Esophagus muscularis mucosa (tissue), 4 donors: ENCODE measurements around the gene SDE2. TPM values are rescaled to one million over a fixed set of nuclear protein-coding genes. Genes with fewer than 3 reads are reported as not detected.
"Not testable (repeated sequence)": the region's sequence is repeated elsewhere in the genome, so short reads cannot be mapped to it uniquely, and the experiment has no call there.

Source experiments
- DNase-seq: peaks from one replicate; pipeline ENCODE4 v3.0.0-alpha.2; 2017; ENCODE audit errors: extremely low spot score
- H3K27ac ChIP-seq, 4 donors: fragments of 200-600 bp; sonication (generic); replicated peaks in 1 of 4; 1 replicate in 3 of 4; 2 replicates in 1 of 4; pipeline ENCODE4 v1.5.1; 2016 to 2019; ENCODE audit warnings: mild to moderate bottlenecking in 1 of 4
- H3K27me3 ChIP-seq, 4 donors: fragments of 200-600 bp; sonication (generic); one replicate each; pipeline versions ENCODE4 v1.5.1 to v1.6.0; 2016 to 2019
- H3K36me3 ChIP-seq, 4 donors: fragments of 200-600 bp; sonication (generic); one replicate each; pipeline ENCODE4 v1.5.1; 2016 to 2019
- H3K4me1 ChIP-seq, 4 donors: fragments of 200-600 bp; sonication (generic); one replicate each; pipeline ENCODE4 v1.5.1; 2016 to 2019
- H3K4me3 ChIP-seq, 4 donors: fragments of 200-600 bp; sonication (generic); 1 replicate in 2 of 4; 2 replicates in 2 of 4; pipeline ENCODE4 v1.5.1; 2016 to 2019; ENCODE audit warnings: mild to moderate bottlenecking in 4 of 4, moderate library complexity in 1 of 4
- H3K9me3 ChIP-seq, 4 donors: fragments of 200-600 bp; sonication (generic); 1 replicate in 3 of 4; 2 replicates in 1 of 4; pipeline ENCODE4 v1.5.1; 2016 to 2019
- EP300 ChIP-seq: sonication (generic); formaldehyde crosslinking; IDR thresholded peaks from one replicate; pipeline ENCODE4 v1.6.1; 2017; ENCODE audit warnings: antibody characterized with exemption
- POLR2A ChIP-seq: fragments of 450-650 bp; IDR thresholded peaks from one replicate; pipeline ENCODE4 v1.6.1; 2017; ENCODE audit warnings: antibody characterized with exemption, moderate library complexity, mild to moderate bottlenecking, low read depth
- POLR2AphosphoS5 ChIP-seq, 2 donors: sonication (generic); formaldehyde crosslinking; IDR thresholded peaks; one replicate each; pipeline ENCODE4 v1.6.1; 2017; ENCODE audit warnings: antibody characterized with exemption in 2 of 2
- WGBS: methylation state at CpG from one replicate; pipeline ENCODE4 v1.1.5; 2018; 5-methylcytosine and 5-hydroxymethylcytosine counted together
- intact Hi-C: fragments of 100-400 bp; cut with DNase I; formaldehyde crosslinking; loops from one replicate; pipeline ENCODE4 v1.15.1; 2023
- total RNA-seq, 4 donors: library from RNA; depleted of rRNA; stranded (reverse); fragments of >200 nt; gene quantifications; one replicate each; pipeline versions ENCODE4 v1.1.0 to v1.2.1, GENCODE V29; 2016
- TF ChIP-seq, protein P1 (sequence below), 3 experiments: fragments of 200-600 bp in 2 of 3; fragments of 450-650 bp in 1 of 3; sonication (generic) in 2 of 3; IDR thresholded peaks; one replicate each; pipeline ENCODE4 v1.5.1; 2017 to 2019; ENCODE audit warnings: antibody characterized with exemption in 3 of 3, mild to moderate bottlenecking in 2 of 3, moderate library complexity in 1 of 3

The SDE2 gene
- total RNA-seq, 4 donors from 2014 or later = 15.0 to 22.5 (median 19.1) TPM

DNA sequence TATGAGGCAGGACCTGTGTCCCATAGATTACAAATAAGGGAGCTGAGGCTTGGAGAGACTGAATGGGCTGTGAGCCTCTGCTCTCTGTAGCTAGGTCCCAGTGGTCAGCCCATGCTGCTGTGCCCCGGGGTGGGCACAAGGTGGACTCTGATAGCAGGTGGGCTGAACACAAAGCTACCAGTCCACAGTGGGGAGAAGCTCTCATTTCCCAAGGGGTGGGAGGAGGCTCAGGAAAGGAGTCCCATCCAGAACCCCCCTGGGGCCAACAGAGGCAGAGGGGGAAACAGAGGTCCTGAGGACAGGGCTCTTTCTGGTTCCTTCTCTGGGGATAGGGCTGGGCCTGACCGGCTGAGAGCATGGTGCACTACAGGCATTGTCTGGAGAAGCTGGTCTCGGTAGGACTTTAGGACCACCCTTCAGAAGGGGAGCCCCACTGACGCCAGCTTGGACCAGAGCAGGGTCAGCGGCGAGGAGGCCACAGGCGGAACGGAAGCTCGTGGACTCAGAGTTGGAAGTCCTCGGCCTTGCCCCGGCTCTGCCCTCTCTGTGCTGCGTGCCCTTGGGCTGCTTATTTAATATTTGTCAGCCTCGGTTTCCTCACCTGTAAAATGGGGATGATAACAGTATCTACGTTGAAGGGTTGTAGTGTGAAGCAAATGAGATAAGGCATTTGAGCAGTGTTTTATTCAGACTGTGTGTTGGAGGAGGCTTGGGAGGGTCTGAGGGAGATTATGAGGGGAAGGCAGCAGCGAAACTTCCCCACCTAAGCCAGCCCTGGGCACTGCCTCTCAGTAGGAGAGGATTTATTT is 26.6 kb downstream of the SDE2 start:
- no peak for DNase-seq
- Histone ChIP-seq H3K9me3 (no peaks in the 10 kb centered on the region), H3K4me1 (peaks cover 0 to 5% (median 4%) of the 10 kb centered on the region in 4 donors), H3K36me3 (peaks cover 2 to 8% (median 4%) of the 10 kb centered on the region in 4 donors), H3K27ac (no peak overlapping the region), H3K27me3 (no peaks in the 10 kb centered on the region), H3K4me3 (no peak overlapping the region)
- 91% methylated on average over 15 of the region's 15 CpGs for WGBS
- TF ChIP-seq POLR2AphosphoS5 (IDR thresholded peaks at IDR 0.05) (no peak), POLR2A (no peak), EP300 (no peak)
- TF ChIP-seq, protein P1, sequence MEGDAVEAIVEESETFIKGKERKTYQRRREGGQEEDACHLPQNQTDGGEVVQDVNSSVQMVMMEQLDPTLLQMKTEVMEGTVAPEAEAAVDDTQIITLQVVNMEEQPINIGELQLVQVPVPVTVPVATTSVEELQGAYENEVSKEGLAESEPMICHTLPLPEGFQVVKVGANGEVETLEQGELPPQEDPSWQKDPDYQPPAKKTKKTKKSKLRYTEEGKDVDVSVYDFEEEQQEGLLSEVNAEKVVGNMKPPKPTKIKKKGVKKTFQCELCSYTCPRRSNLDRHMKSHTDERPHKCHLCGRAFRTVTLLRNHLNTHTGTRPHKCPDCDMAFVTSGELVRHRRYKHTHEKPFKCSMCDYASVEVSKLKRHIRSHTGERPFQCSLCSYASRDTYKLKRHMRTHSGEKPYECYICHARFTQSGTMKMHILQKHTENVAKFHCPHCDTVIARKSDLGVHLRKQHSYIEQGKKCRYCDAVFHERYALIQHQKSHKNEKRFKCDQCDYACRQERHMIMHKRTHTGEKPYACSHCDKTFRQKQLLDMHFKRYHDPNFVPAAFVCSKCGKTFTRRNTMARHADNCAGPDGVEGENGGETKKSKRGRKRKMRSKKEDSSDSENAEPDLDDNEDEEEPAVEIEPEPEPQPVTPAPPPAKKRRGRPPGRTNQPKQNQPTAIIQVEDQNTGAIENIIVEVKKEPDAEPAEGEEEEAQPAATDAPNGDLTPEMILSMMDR (IDR thresholded peaks at IDR 0.05) = no peak
- intact Hi-C loops = loop anchor here (10.0 kb wide), 1 partner anchor 58 kb away; no protein-coding TSS in a partner anchor

DNA sequence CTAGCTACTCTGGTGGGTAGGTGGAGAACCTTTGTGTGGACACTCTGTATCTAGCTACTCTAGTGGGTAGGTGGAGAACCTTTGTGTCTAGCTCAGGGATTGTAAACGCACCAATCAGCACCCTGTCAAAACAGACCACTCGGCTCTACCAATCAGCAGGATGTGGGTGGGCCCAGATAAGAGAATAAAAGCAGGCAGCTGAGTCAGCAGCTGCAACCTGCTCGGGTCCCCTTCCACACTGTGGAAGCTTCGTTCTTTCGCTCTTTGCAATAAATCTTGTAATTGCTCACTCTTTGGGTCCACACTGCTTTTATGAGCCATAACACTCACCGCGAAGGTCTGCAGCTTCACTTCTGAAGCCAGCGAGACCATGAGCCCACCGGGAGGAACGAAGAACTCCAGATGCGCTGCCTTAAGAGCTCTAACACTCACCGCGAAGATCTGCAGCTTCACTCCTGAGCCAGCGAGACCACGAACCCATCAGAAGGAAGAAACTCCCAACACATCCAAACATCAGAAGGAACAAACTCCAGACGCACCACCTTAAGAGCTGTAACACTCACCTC is 28.5 kb downstream of the SDE2 start:
- not testable (repeated sequence) for H3K9me3 ChIP-seq, H3K36me3 ChIP-seq, H3K27ac ChIP-seq, H3K4me1 ChIP-seq, H3K4me3 ChIP-seq, H3K27me3 ChIP-seq, DNase-seq
- intact Hi-C loops = loop anchor here (10.0 kb wide), 1 partner anchor 56 kb away; no protein-coding TSS in a partner anchor
- WGBS = 90% methylated on average over 13 of the region's 16 CpGs

DNA sequence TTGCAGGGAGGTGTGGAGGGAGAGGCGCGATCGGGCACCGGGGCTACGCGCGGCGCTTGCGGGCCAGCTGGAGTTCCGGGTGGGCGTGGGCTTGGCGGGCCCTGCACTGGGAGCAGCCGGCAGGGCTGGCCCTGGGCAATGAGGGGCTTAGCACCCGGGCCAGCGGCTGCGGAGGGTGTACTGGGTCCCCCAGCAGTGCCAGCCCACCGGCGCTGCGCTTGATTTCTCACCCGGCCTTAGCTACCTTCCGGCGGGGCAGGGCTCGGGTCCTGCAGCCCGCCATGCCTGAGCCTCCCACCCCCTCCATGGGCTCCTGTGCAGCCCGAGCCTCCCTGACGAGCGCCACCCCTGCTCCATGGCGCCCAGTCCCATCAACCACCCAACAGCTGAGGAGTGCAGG is 29.4 kb downstream of the SDE2 start:
- H3K4me1 ChIP-seq, H3K36me3 ChIP-seq, H3K27ac ChIP-seq, DNase-seq, H3K9me3 ChIP-seq, H3K4me3 ChIP-seq, H3K27me3 ChIP-seq: not testable (repeated sequence)
- intact Hi-C loops = loop anchor here (10.0 kb wide), 1 partner anchor 55 kb away; no protein-coding TSS in a partner anchor
- WGBS = 94% methylated on average over 8 of the region's 28 CpGs

DNA sequence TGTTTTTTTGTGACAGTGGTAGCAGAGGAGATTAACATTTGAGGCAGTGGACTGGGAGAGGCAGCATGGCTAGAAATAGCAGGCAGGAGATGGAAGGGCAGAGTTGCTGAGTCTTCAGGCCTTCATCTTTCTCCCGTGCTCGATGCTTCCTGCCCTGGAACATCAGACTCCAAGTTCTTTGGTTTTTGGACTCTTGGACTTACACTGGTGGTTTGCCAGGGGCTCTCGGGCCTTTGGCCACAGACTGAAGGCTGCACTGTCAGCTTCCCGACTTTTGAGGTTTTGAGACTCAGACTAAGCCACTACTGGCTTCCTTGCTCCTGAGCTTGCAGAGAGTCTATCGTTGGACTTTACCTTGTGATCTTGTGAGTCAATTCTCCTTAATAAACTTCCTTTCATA is 33.9 kb downstream of the SDE2 start:
- TF ChIP-seq EP300 = no peak
- TF ChIP-seq, protein P1 (IDR thresholded peaks at IDR 0.05) = no peak
- TF ChIP-seq POLR2AphosphoS5 (IDR thresholded peaks at IDR 0.05) = no peak
- TF ChIP-seq POLR2A = no peak
- DNase-seq = no peak
- Histone ChIP-seq H3K9me3 (no peaks in the 10 kb centered on the region), H3K4me3 (no peak overlapping the region), H3K4me1 (peaks cover 0 to 4% (median 2%) of the 10 kb centered on the region in 4 donors), H3K27ac (no peak overlapping the region), H3K36me3 (no peaks in the 10 kb centered on the region), H3K27me3 (peaks cover 0 to 16% (median 0%) of the 10 kb centered on the region in 4 donors)
- WGBS = 79% methylated on average over 5 of the region's 5 CpGs
- intact Hi-C loops = no loop called here

DNA sequence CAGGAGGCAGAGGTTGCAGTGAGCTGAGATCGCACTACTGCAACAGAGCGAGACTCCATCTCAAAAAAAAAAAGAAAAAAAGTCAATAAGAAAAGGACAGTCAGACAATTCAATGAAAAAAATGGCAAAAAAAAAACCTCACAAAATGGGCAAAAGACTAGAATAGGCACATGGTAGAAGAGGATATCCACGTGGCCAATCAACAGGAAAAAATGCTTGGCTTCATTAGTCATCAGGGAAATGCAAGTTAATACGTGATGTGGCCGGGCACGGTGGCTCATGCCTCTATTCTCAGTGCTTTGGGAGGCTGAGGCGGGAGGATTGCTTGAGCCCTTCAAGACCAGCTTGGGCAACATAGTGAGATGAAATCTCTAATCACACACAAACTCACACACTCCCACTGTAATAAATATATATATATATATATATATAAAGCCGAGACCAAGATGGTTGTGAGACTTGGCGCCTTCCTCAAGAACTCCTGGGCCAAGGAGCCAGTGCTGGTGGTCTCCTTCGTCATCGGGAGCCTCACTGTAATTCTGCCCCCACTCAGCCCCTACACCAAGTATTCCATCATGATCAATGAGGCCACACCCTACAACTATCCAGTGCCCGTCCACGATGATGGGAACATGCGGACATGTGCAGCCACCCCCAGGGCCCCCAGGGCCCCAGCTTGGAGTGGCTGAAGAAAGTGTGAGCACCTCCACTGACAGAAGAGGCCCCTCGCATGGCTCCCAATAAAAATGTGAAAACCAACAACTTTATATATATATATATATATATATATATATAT is 35.2 kb downstream of the SDE2 start:
- H3K36me3 ChIP-seq = no peaks in the 10 kb centered on the region
- intact Hi-C loops = no loop called here
- TF ChIP-seq POLR2A = no peak
- TF ChIP-seq, protein P1 (IDR thresholded peaks at IDR 0.05) = no peak
- TF ChIP-seq POLR2AphosphoS5 (IDR thresholded peaks at IDR 0.05) = no peak
- TF ChIP-seq EP300 = no peak
- no peak overlapping the region for H3K27ac ChIP-seq
- peaks cover 0 to 16% (median 0%) of the 10 kb centered on the region in 4 donors for H3K27me3 ChIP-seq
- DNase-seq = no peak
- H3K9me3 ChIP-seq = no peaks in the 10 kb centered on the region
- 88% methylated on average over 15 of the region's 15 CpGs for WGBS
- H3K4me3 ChIP-seq = no peak overlapping the region
- H3K4me1 ChIP-seq = peaks cover 0 to 4% (median 2%) of the 10 kb centered on the region in 4 donors
